ENCODE data around the gene NLRP8. TPM values are rescaled to one million over a fixed set of nuclear protein-coding genes. Genes with fewer than 3 reads are reported as not detected.

Gene NLRP8
- total RNA-seq (not detected), polyA plus RNA-seq (not detected)
- long read RNA-seq, donor 1: 0 reads
- long read RNA-seq, donor 2: 0 reads
- long read RNA-seq, donor 3: 0 reads
- long read RNA-seq, donor 4: 0 reads

DNA sequence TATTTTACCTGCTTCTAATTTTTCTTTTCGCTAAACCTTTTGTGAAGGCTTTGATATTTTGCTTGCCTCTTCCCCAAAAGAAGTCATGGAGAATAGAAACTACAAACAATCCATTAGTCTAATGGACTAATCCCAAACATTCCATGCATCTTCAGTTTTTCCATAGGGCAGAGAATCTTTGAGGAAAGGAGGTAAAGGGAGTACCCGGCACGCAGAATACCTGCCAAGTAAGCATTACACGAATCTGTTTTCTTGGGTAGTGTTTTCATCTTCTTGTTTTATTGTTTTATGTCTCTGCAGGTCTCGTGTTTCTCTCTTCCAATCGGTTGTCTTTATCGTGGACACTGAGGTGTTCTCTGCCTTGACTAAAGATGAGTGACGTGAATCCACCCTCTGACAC is at the start of gene NLRP8:
TSS of gene NLRP8 (plus strand) at position 301 of the 400 bp plus-strand sequence.
- H3K4me1 ChIP-seq (ENCODE audit: control insufficient read depth, insufficient read depth, low read length): no peaks in the 10 kb centered on the region
- intact Hi-C loops (cut with DNase I): no loop called here
- DNase-seq: no peak
- no peaks in the 10 kb centered on the region for H3K27me3 ChIP-seq (ENCODE audit: control insufficient read depth, insufficient read depth)
- no peak within 1 kb of the TSS for H3K27ac ChIP-seq (ENCODE audit: low read length)
- peaks cover 2% of the 10 kb centered on the region for H3K9me3 ChIP-seq (ENCODE audit: control insufficient read depth, low read length)
- 74% methylated on average over 8 of the region's 8 CpGs for WGBS
- H3K4me3 ChIP-seq (ENCODE audit: low read length): no peak within 1 kb of the TSS
- ATAC-seq: no peak

DNA sequence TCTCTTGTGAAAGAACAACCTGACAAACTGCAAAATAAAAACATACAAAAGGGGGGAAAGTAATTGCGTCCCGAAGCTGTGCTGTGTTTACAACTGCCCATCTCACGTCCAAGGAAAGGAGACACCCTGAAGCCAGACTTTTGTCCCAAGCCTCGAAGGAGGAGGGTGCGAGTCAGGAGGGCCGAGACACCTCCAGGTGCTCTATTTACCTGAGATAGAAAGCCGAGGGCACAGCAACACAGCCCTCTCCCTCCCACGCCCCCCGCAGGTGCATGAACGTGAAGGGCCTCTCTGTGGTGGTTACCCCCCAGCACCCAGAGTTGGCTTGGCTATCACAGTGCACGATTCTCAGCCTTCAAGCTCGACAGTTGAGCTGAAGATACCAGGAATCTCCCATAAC is 48.7 kb upstream of the NLRP8 start:
- ATAC-seq: peak in 1 of 2 donors; percentile 31
- WGBS: 77% methylated on average over 12 of the region's 12 CpGs
- intact Hi-C loops (cut with DNase I): no loop called here

DNA sequence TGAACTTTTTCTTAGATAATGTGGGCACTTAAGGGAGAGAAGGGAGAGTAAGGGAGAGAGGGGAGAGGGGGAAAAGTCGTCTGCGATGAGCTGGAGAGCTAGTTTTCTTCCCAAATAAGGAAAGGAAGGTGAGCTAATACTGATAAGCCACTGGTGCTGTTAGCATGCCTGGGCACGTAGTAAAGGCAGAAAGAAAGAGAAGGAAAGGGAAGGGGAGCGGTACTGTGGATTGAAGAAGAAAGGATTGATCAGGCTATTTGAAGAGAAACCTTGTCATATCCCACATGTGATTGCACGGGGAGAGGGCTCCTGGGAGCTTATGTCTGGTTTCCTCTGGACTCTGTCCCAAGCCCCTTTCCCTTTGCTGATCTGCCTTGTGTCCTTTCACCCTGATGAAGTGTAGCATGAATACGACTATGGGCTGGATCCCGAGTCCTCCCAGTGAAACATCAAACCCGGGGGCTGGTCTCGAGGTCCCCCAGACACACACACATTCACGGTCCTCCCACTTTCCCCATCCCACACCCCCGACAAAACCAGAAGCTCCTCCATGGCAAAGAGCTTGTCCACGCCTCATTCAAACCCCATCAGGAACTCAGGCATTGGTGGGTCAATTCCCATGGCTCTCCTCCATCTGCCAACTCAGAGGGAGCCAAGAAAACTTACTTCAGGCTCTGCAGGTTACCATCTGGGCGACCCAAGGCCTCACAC is 46.1 kb upstream of the NLRP8 start:
- Histone ChIP-seq H3K9me3 (ENCODE audit: control insufficient read depth, low read length) (no peaks in the 10 kb centered on the region), H3K27ac (ENCODE audit: low read length) (no peak overlapping the region), H3K4me1 (ENCODE audit: control insufficient read depth, insufficient read depth, low read length) (no peaks in the 10 kb centered on the region), H3K27me3 (ENCODE audit: control insufficient read depth, insufficient read depth) (no peaks in the 10 kb centered on the region), H3K4me3 (ENCODE audit: low read length) (no peak overlapping the region)
- DNase-seq (no peak), ATAC-seq (no peak)
- intact Hi-C loops (cut with DNase I): no loop called here
- 67% methylated on average over 13 of the region's 13 CpGs for WGBS

More for the DNA sequence above, 48.7 kb upstream of the NLRP8 start:
- Histone ChIP-seq H3K9me3 (ENCODE audit: control insufficient read depth, low read length) (no peaks in the 10 kb centered on the region), H3K27me3 (ENCODE audit: control insufficient read depth, insufficient read depth) (no peaks in the 10 kb centered on the region), H3K4me1 (ENCODE audit: control insufficient read depth, insufficient read depth, low read length) (no peaks in the 10 kb centered on the region), H3K4me3 (ENCODE audit: low read length) (no peak overlapping the region), H3K27ac (ENCODE audit: low read length) (no peak overlapping the region)
- DNase-seq: no peak

DNA sequence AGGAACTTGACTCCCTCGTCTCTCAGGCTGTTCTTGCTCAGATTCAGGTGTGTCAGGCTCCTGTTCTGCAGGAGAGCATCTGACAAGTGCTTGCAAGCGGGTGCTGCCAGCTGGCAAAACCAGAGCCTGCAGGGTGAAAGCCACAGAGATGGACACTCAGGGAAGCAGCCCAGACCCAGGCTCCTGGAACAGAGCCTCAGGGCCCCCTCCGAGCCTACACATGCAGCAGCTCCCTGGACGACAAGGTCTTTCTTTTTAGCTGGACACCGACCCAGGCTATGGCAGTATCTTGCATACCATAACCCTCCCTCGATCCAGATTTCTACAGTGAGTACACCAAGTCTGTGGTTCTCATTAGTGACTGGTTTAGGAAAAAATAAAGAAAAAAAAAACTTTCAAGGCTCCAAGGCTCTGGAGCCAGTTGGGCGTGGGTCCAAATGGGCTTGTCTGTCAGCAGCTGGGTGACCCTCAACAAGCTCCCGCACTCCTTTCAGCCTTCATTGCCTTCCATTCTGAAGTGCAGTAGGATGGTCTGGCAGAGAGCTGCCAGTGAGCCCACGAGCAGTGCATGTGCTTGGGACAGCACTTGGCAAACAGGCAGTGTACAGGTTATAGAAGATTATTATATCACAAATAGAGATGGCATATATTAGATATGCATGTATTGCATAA is 45.4 kb upstream of the NLRP8 start:
- intact Hi-C loops (cut with DNase I): no loop called here
- Histone ChIP-seq H3K27me3 (ENCODE audit: control insufficient read depth, insufficient read depth) (no peaks in the 10 kb centered on the region), H3K9me3 (ENCODE audit: control insufficient read depth, low read length) (no peaks in the 10 kb centered on the region), H3K4me1 (ENCODE audit: control insufficient read depth, insufficient read depth, low read length) (no peaks in the 10 kb centered on the region), H3K27ac (ENCODE audit: low read length) (no peak overlapping the region), H3K4me3 (ENCODE audit: low read length) (no peak overlapping the region)
- DNase-seq (no peak), ATAC-seq (no peak)
- 66% methylated on average over 9 of the region's 9 CpGs for WGBS

DNA sequence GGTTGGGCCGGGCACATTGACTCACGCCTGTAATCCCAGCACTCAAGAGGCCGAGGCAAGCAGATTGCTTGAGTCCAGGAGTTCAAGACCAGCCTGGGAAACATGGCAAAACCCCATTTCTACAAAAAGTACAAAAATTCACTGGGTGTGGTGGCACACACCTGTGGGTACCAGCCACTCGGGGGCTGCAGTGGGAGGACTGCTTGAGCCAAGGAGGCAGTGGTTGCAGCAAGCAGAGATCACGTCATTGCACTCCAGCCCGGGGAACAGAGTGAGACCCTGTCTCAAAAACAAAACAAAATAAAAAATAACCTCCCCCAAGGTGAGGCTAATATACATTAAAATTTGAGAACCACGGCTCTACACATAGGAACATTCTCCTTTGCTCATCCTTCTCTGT is 40.3 kb upstream of the NLRP8 start:
- intact Hi-C loops (cut with DNase I): no loop called here
- 75% methylated on average over 7 of the region's 7 CpGs for WGBS
- ATAC-seq: no peak

DNA sequence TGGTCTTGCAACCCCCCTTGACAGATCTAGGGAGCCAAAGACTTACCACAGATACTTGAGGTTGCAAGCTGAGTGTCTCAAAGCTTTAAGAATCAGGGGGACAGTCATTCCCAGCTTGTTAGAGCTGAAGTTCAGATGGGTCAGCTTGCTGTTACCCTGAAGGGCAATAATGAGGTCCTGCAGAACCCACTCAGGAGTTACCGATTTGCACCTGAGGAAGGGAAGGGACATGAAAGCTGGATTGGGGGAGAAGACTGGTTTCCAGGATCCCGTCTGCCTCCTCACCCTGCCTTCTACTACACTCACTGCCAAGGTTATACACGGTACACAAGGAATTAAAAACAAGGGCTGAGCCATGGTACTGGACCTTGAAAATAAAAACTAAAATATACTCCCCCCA is 39.9 kb upstream of the NLRP8 start:
- intact Hi-C loops (cut with DNase I): no loop called here
- H3K27ac ChIP-seq (ENCODE audit: low read length): no peak overlapping the region
- DNase-seq (no peak), ATAC-seq (no peak)
- WGBS: 80% methylated on average over 3 of the region's 3 CpGs
- no peaks in the 10 kb centered on the region for H3K4me1 ChIP-seq (ENCODE audit: control insufficient read depth, insufficient read depth, low read length)
- no peak overlapping the region for H3K4me3 ChIP-seq (ENCODE audit: low read length)
- no peaks in the 10 kb centered on the region for H3K27me3 ChIP-seq (ENCODE audit: control insufficient read depth, insufficient read depth)
- H3K9me3 ChIP-seq (ENCODE audit: control insufficient read depth, low read length): no peaks in the 10 kb centered on the region

More for the DNA sequence above, 40.3 kb upstream of the NLRP8 start:
- no peak for DNase-seq
- Histone ChIP-seq H3K27ac (ENCODE audit: low read length) (no peak overlapping the region), H3K4me3 (ENCODE audit: low read length) (no peak overlapping the region), H3K9me3 (ENCODE audit: control insufficient read depth, low read length) (no peaks in the 10 kb centered on the region), H3K27me3 (ENCODE audit: control insufficient read depth, insufficient read depth) (no peaks in the 10 kb centered on the region), H3K4me1 (ENCODE audit: control insufficient read depth, insufficient read depth, low read length) (no peaks in the 10 kb centered on the region)

DNA sequence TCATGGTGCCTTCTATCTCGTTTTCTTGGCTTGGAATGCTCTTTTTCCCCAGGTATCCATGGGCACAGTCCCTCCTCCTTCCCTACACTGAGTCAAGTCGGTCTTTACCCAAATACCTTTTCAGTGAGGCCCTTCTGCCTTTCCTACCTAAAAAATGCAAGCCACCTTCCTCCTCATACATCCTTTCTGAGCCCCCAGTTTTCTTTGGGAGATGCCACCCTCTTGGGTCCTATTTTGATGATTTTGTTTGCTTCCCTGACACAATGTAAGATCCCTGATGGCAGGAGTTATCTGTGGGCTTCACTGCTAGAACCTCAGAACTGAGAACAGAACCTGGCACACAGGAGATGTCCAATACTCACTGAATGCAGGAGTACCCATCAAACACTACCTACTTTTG is 37.8 kb upstream of the NLRP8 start:
- intact Hi-C loops (cut with DNase I): no loop called here
- Histone ChIP-seq H3K27ac (ENCODE audit: low read length) (no peak overlapping the region), H3K9me3 (ENCODE audit: control insufficient read depth, low read length) (no peaks in the 10 kb centered on the region), H3K4me3 (ENCODE audit: low read length) (no peak overlapping the region), H3K4me1 (ENCODE audit: control insufficient read depth, insufficient read depth, low read length) (no peaks in the 10 kb centered on the region), H3K27me3 (ENCODE audit: control insufficient read depth, insufficient read depth) (no peaks in the 10 kb centered on the region)
- DNase-seq (no peak), ATAC-seq (no peak)
- WGBS: 35% methylated on average over 2 of the region's 2 CpGs

DNA sequence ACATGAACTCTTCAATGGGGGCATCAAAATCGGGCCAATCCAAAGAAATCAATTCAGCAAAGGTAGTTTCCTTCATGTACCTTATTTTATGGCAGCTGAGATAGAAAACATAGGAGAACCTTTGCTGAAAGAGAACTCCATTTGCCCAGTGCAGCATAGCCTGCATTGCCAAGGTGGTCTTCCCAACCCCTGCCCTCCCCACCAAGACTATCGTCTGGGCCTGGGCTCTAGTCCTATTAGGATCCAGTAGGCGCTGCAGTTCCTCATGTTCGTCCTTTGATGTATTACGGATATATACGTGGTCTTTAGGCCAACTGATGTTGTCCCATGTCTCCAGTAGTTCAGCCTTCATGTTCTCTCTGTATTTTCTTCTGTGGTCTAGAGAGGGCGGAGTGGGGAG is 34.7 kb upstream of the NLRP8 start:
- Histone ChIP-seq H3K4me1 (ENCODE audit: control insufficient read depth, insufficient read depth, low read length) (no peaks in the 10 kb centered on the region), H3K9me3 (ENCODE audit: control insufficient read depth, low read length) (no peaks in the 10 kb centered on the region), H3K27me3 (ENCODE audit: control insufficient read depth, insufficient read depth) (no peaks in the 10 kb centered on the region), H3K4me3 (ENCODE audit: low read length) (no peak overlapping the region), H3K27ac (ENCODE audit: low read length) (no peak overlapping the region)
- no peak for DNase-seq
- intact Hi-C loops (cut with DNase I): no loop called here
- 80% methylated on average over 7 of the region's 7 CpGs for WGBS
- no peak for ATAC-seq

DNA sequence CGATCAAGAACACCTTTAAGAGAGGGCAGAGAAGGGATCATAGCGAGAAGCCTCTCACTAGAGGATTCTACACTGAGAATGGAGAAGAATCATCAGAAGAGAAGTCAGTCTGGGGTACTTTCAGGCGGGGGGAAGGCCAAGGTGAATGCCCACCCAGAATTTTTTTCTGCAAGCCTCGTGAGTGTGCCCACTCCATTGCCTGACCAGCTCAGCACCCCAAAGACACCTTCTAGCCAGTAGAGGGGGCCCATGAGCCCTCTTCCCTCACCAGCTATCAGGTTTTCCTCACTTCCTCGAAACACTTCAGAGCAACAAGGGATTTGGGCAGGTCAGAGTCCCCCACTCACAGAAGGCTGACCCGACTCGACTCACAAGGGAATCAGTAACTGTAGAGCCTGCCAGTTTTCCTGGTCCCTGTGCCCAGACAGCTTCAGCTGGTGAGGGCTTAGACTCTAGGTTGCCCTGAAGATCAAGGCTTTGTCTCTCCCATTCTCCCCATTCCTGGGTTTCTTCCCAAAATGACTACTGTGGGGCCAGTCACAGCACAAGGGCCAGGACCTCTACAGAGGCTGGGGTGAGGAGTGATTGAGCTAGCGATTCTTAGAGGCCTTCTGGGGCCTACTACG is 33.9 kb upstream of the NLRP8 start:
- H3K27ac ChIP-seq (ENCODE audit: low read length): no peak overlapping the region
- no peak overlapping the region for H3K4me3 ChIP-seq (ENCODE audit: low read length)
- no peaks in the 10 kb centered on the region for H3K27me3 ChIP-seq (ENCODE audit: control insufficient read depth, insufficient read depth)
- ATAC-seq: no peak
- no peaks in the 10 kb centered on the region for H3K4me1 ChIP-seq (ENCODE audit: control insufficient read depth, insufficient read depth, low read length)
- intact Hi-C loops (cut with DNase I): no loop called here
- H3K9me3 ChIP-seq (ENCODE audit: control insufficient read depth, low read length): no peaks in the 10 kb centered on the region
- no peak for DNase-seq
- 46% methylated on average over 9 of the region's 9 CpGs for WGBS

DNA sequence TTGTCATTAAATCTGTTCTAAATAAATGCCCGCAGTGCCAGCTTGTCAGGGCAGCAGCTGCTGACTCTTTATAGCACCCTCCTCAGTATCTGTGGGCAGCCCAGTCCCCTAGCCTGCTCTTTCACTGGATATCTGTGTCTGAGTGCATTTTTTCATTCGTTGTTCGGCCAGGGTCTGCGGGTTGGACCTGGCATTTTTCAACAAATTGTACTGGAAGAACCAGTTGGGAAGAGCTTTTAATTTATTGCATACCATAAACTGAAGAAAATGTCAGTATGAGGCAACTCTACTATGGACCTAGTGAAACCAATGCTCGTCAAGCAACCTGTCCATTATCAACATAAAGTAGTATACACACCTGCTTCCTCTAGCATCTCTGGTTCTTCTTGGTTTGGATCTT is 24.1 kb upstream of the NLRP8 start:
- Histone ChIP-seq H3K27me3 (ENCODE audit: control insufficient read depth, insufficient read depth) (no peaks in the 10 kb centered on the region), H3K9me3 (ENCODE audit: control insufficient read depth, low read length) (peaks cover 3% of the 10 kb centered on the region), H3K4me1 (ENCODE audit: control insufficient read depth, insufficient read depth, low read length) (no peaks in the 10 kb centered on the region), H3K4me3 (ENCODE audit: low read length) (no peak overlapping the region), H3K27ac (ENCODE audit: low read length) (no peak overlapping the region)
- 69% methylated on average over 5 of the region's 5 CpGs for WGBS
- no peak for ATAC-seq
- intact Hi-C loops (cut with DNase I): no loop called here
- no peak for DNase-seq

DNA sequence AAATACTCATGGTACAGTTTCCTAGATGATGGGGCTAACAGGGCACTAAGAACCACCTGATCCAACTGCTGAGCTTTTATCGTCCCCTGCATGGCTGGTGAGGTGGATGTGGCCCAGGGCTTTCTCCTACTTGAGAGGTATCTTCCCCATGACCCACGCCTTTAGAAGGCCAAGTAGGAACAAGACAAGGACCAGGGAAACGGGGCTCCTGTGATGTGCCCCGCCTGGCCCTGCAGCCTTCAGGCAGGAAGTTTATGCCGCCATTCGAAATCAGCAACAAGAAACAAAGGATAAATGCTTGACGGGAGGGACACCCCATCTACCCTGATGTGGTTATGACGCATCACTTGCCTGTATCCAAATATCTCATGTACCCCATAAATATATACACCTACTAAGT is 19.6 kb upstream of the NLRP8 start:
- no peaks in the 10 kb centered on the region for H3K4me1 ChIP-seq (ENCODE audit: control insufficient read depth, insufficient read depth, low read length)
- 71% methylated on average over 8 of the region's 8 CpGs for WGBS
- no peak overlapping the region for H3K4me3 ChIP-seq (ENCODE audit: low read length)
- intact Hi-C loops (cut with DNase I): no loop called here
- peaks cover 3% of the 10 kb centered on the region for H3K9me3 ChIP-seq (ENCODE audit: control insufficient read depth, low read length)
- no peaks in the 10 kb centered on the region for H3K27me3 ChIP-seq (ENCODE audit: control insufficient read depth, insufficient read depth)
- ATAC-seq: no peak
- H3K27ac ChIP-seq (ENCODE audit: low read length): no peak overlapping the region
- no peak for DNase-seq
